Measurements from ENCODE around the gene OR13A1.
"Not testable (repeated sequence)": the region's sequence is repeated elsewhere in the genome, so short reads cannot be mapped to it uniquely, and the experiment has no call there.

Gene OR13A1

GRCh38 chr10:45280113-45280760 is 35.2 kb downstream of the OR13A1 start:
- DNase-seq = no peak

- no peak for DNase-seq
Measured at GRCh38 chr10:45279682-45280081, 35.7 kb downstream of the OR13A1 start.

- no peak for DNase-seq
Measured at GRCh38 chr10:45278860-45279498, 36.4 kb downstream of the OR13A1 start.

GRCh38 chr10:45276146-45276545 is 39.3 kb downstream of the OR13A1 start:
- DNase-seq = not testable (repeated sequence)

DNA sequence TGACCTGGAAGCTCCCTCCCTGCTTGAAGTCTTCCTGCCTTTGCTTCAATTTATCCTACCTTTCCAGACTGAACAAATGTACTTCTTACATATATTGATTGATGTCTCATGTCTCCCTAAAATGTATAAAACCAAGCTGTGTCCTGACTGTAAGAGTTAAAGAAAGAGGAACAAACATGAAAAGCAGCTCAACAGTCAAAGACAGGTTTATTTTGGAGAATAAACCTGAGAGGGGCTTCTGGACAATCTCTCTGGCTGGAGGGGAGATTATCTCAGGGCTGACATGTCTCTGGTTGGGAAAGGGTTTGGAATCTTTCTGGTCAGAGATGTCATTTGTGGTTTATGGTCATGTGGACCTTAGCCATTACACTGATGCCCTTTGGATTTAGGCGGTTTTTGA is 41.0 kb downstream of the OR13A1 start:
- no peak for DNase-seq

DNA sequence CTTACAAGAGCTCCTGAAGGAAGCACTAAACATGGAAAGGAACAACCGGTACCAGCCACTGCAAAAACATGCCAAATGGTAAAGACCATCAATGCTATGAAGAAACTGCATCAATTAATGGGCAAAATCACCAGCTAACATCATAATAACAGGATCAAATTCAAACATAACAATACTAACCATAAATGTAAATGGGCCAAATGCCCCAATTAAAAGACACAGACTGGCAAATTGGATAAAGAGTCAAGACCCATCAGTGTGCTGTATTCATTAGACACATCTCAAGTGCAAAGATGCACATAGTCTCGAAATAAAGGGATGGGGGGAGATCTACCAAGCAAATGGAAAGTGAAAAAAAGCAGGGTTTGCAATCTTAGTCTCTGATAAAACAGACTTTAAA is 47.6 kb downstream of the OR13A1 start:
- DNase-seq = not testable (repeated sequence)

- no peak for DNase-seq
Measured at GRCh38 chr10:45265996-45266395, 49.4 kb downstream of the OR13A1 start.

- no peak for DNase-seq
Measured at GRCh38 chr10:45261946-45262345, 53.5 kb downstream of the OR13A1 start.

GRCh38 chr10:45261243-45261775 is 54.1 kb downstream of the OR13A1 start:
- DNase-seq = no peak

- not testable (repeated sequence) for DNase-seq
Measured at GRCh38 chr10:45260635-45261034, 54.8 kb downstream of the OR13A1 start.

- not testable (repeated sequence) for DNase-seq
Measured at GRCh38 chr10:45259786-45260495, 55.5 kb downstream of the OR13A1 start.

DNA sequence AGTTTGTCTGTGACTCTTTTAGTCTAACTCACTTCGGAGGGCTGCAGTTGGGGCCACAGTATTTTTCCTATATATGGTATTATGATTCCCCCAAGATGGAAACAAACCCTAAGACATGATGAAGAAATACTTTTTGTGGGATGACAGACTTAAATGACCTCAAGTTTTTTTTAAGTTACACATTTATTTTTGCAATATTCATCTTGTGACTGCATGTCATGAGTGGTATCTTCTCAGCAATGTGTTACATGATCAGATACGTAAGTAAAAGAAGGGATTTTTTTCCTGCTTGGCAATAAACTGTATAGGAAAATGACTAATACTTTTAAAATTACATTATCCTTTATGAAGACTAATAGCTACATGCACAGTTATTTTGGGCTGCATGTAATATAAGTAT is 57.8 kb downstream of the OR13A1 start:
- no peak for DNase-seq

DNA sequence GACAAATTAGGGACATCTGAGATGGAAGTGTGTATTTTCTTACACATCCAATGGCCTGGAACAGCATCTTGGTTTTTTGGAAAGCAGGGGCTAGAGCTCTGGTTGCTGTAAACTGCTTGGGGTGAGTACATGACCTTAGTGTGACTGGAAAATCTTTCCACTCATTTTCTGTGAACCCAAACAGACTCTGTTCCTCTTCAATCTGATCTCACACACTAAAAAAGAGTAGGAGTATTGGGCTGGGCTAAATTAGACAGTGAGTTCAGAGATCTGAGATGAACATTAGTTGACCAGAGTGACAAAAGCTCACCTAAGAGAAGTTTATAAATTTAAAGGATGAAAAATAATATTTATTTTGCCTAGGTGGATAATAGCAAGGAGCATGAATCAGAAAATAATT is 59.2 kb downstream of the OR13A1 start:
- no peak for DNase-seq

- DNase-seq = no peak
Measured at GRCh38 chr10:45255706-45256105, 59.7 kb downstream of the OR13A1 start.

DNA sequence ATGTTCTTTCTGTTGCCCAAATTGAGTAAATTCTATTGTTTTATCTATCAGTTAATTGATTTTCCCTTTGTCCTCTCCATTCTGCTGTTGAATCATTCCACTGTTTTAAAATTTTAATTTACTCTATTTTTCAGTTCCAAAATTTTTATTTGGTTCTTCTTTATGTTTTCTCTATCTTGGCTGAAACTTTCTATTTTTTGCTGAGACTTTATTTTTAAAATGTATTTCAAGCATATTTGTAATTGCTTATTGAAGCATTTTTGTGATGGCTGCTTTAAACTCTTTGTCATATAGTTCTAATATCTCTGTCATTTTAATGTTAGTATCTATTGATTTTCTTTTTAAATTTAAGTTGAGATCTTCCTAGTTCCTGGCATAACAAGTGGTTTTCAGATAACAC is 60.5 kb downstream of the OR13A1 start:
- DNase-seq = no peak

GRCh38 chr10:45253183-45253914 is 62.1 kb downstream of the OR13A1 start:
- peak; percentile 19 for DNase-seq

All from activated CD4-positive, alpha-beta T cell treated with anti-CD3 and anti-CD28 coated beads, Interleukin-10, Interleukin-2, amounts not matched to agents 100 ng/mL and 50 ng/mL, durations not matched to agents 16 hours and 8 hours (primary cell).